ENCODE measurements around the gene MAPT.

Gene MAPT

DNA sequence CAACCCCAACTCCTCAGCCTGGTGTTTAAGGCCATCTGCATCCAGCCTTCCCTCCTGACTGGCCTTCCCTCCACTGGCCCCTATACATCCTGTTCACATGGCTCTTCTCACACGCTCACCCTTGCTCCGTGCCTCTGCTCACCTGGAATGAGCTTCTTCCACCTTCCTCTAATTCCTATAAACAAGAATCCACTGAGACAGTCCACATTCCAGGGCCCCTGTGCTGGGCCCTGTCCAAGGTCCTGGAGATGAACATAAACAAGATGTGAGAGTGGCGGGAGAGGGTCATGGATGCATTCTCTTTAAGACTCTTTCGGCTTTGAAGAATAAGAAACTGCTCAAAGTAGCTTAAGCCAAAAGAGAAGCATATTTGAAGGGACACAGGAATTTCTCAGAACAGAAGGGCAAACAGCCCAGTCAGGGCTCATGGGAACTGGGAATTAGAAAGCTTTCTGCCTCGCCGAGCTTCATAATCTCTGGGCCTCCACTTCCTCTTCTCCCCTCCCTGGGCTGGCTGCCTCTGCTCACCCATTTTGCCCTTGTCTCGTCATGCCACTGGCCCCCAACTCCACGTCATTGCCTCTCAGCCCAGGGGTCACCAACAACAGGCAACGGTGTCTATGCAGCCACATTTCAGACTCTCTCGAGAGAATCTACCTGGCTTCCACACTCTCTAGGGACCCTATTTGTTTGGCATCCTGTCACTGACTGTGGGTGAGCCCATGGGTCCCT, 36.2 kb upstream of the MAPT start:
- TF ChIP-seq RAD21 (IDR thresholded peaks at IDR 0.05; ENCODE audit: low read depth) (0 out of 2 replicates have a peak, but pooled peaks have one; percentile 5), TEAD4 (IDR thresholded peaks at IDR 0.05) (peak; percentile 96), ZBTB7A (IDR thresholded peaks at IDR 0.05; ENCODE audit: low read depth) (no peak), FOXM1 (IDR thresholded peaks at IDR 0.05; ENCODE audit: borderline replicate concordance, low read depth) (no peak), CREB1 (IDR thresholded peaks at IDR 0.05; ENCODE audit: low read depth) (no peak), CEBPB (IDR thresholded peaks at IDR 0.05) (no peak), EP300 (IDR thresholded peaks at IDR 0.05; ENCODE audit: borderline replicate concordance) (no peak), NFIC (IDR thresholded peaks at IDR 0.05) (no peak), TAF1 (IDR thresholded peaks at IDR 0.05; ENCODE audit: low read depth) (no peak), EGR1 (IDR thresholded peaks at IDR 0.05) (no peak)
- TF ChIP-seq, protein P1, sequence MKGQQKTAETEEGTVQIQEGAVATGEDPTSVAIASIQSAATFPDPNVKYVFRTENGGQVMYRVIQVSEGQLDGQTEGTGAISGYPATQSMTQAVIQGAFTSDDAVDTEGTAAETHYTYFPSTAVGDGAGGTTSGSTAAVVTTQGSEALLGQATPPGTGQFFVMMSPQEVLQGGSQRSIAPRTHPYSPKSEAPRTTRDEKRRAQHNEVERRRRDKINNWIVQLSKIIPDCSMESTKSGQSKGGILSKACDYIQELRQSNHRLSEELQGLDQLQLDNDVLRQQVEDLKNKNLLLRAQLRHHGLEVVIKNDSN (IDR thresholded peaks at IDR 0.05) = no peak
- TF ChIP-seq, protein P2, sequence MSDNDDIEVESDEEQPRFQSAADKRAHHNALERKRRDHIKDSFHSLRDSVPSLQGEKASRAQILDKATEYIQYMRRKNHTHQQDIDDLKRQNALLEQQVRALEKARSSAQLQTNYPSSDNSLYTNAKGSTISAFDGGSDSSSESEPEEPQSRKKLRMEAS (IDR thresholded peaks at IDR 0.05) = no peak; the same call in 1 of the 2 replicates
- TF ChIP-seq, protein P3, sequence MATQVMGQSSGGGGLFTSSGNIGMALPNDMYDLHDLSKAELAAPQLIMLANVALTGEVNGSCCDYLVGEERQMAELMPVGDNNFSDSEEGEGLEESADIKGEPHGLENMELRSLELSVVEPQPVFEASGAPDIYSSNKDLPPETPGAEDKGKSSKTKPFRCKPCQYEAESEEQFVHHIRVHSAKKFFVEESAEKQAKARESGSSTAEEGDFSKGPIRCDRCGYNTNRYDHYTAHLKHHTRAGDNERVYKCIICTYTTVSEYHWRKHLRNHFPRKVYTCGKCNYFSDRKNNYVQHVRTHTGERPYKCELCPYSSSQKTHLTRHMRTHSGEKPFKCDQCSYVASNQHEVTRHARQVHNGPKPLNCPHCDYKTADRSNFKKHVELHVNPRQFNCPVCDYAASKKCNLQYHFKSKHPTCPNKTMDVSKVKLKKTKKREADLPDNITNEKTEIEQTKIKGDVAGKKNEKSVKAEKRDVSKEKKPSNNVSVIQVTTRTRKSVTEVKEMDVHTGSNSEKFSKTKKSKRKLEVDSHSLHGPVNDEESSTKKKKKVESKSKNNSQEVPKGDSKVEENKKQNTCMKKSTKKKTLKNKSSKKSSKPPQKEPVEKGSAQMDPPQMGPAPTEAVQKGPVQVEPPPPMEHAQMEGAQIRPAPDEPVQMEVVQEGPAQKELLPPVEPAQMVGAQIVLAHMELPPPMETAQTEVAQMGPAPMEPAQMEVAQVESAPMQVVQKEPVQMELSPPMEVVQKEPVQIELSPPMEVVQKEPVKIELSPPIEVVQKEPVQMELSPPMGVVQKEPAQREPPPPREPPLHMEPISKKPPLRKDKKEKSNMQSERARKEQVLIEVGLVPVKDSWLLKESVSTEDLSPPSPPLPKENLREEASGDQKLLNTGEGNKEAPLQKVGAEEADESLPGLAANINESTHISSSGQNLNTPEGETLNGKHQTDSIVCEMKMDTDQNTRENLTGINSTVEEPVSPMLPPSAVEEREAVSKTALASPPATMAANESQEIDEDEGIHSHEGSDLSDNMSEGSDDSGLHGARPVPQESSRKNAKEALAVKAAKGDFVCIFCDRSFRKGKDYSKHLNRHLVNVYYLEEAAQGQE (IDR thresholded peaks at IDR 0.05; ENCODE audit: low read depth) = peak; percentile 98

DNA sequence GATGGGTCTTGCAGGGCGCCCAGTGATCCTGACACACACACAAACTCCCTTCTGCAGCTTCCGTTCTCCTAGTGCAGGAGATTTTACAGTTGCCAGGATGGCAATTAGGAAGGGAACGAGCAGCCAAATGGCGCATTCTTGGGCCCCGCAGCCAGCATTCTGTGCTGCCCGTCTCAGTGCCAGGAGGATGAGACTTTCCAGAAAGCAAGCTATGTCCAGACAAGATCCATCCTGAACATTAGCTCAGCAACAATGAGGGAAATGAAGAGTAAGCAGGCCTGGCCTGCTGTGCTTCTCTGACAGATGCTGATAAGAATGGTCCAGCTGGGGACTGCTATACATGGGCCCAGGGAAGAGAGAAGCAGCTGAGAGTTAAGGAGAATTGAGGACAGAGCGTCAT, 33.2 kb upstream of the MAPT start:
- TF ChIP-seq ZBTB7A (IDR thresholded peaks at IDR 0.05; ENCODE audit: low read depth) (no peak), CEBPB (IDR thresholded peaks at IDR 0.05) (no peak), TCF12 (IDR thresholded peaks at IDR 0.05; ENCODE audit: low read depth) (no peak), EGR1 (IDR thresholded peaks at IDR 0.05) (no peak)

DNA sequence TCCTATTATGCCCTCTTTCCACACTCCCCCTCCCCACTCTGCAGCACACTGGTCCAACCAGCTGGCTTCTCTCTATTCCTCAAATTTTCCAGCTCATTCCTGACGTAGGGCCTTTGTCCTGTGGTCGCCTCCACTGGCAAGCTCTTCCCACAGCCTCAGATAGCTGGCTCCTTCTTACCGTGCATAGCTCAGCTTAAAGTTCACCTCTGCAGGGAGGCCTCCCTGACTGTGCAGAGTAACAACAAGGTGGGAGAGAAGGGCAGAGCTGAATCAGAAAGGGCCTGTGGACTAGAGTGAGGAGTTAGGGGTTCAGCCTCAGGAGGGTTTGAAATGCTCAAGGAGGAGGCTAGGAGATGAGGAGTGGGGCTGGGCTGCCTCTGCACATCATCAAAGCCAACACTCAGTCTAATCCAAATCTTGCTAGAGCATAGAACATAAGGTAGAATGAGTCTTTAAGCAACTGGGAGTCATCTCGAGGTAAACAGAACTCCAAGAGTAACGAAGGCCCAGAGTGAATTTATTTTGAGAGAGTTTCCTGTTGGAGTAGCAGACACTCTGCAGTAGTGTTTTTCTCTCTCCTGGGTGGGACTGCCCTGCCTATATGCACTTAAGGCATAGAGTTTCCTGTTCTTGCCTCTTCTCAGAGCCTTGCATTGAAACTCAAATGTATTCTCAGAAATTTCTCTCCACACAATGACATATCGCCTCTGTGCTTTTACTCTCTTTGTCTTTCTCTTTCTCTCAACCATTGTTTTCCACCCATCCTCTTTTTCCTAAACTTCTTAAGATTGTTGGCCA, 30.3 kb upstream of the MAPT start:
- TF ChIP-seq ZBTB7A (IDR thresholded peaks at IDR 0.05; ENCODE audit: low read depth) = no peak

DNA sequence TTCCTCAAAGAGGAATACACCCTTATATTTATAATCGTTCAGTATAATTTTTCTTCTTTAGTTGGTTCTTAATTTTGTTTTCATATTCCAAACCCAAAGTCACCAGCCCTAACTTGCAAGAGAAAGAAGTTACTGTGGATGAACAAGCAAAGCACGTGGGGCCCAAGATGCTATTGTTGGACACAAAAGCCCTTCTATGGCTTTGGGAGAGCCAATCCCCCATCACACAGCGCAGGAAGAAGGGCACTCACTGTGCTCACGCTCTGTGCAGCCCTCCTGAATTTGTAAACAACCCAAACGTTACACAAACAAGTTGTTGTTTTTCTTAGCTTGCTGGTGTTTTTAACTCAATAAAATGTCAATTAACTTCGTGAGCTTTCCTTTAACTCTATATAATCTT, 27.2 kb upstream of the MAPT start:
- TF ChIP-seq YY1 (IDR thresholded peaks at IDR 0.05; ENCODE audit: low read depth) = no peak

DNA sequence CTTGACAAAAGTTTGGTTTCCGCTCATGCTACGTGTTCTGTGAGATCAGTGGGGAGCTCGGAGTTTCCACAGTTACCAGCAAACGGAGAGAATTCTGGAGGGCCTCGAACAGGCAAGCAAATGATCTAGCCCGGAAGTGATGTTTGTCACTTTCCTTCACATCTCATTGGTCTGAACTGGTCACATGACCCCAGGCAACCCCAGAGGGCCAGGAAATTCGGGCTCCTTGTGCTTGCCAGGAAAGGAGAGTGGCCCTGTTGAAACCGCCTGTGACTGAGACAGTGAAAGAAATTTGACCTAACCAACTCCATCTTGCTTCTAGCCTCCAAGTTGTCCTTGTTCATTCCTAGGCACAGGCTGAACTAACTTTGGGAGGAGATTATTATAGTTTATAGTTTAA, 26.7 kb upstream of the MAPT start:
- TF ChIP-seq CREB1 (IDR thresholded peaks at IDR 0.05; ENCODE audit: low read depth) = no peak
- TF ChIP-seq, protein P1 (IDR thresholded peaks at IDR 0.05) = peak; percentile 80

DNA sequence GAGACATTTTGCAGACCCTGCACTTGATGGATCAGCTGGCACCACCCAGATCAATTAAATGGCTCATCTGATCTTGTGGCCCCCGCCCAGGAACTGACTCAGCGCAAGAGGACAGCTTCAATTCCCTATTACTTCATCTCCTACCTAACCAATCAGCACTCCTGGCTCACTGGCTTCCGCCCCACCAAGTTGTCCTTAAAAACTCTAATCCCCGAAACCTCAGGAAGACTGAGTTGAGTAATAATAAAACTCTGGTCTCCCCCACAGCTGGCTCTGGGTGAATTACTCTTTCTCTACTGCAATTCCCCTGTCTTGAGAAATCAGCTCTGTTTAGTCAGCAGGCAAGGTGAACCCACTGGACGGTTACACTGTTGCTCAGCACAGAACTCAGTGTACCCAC, 26.1 kb upstream of the MAPT start:
- TF ChIP-seq, protein P1 (IDR thresholded peaks at IDR 0.05) = no peak
- no peak for TF ChIP-seq RAD21 (IDR thresholded peaks at IDR 0.05; ENCODE audit: low read depth)
- no peak for TF ChIP-seq TAF1 (IDR thresholded peaks at IDR 0.05; ENCODE audit: low read depth)
- TF ChIP-seq EGR1 (IDR thresholded peaks at IDR 0.05) = no peak
- no peak for TF ChIP-seq FOXM1 (IDR thresholded peaks at IDR 0.05; ENCODE audit: borderline replicate concordance, low read depth)
- no peak for TF ChIP-seq TEAD4 (IDR thresholded peaks at IDR 0.05)
- no peak for TF ChIP-seq TCF12 (IDR thresholded peaks at IDR 0.05; ENCODE audit: low read depth)
- no peak for TF ChIP-seq YY1 (IDR thresholded peaks at IDR 0.05; ENCODE audit: low read depth)
- TF ChIP-seq CEBPB (IDR thresholded peaks at IDR 0.05) = no peak
- TF ChIP-seq, protein P2 (IDR thresholded peaks at IDR 0.05) = no peak
- TF ChIP-seq NFIC (IDR thresholded peaks at IDR 0.05) = no peak
- no peak for TF ChIP-seq ZBTB7A (IDR thresholded peaks at IDR 0.05; ENCODE audit: low read depth)
- no peak for TF ChIP-seq EP300 (IDR thresholded peaks at IDR 0.05; ENCODE audit: borderline replicate concordance)
- no peak for TF ChIP-seq CREB1 (IDR thresholded peaks at IDR 0.05; ENCODE audit: low read depth)
- TF ChIP-seq, protein P3 (IDR thresholded peaks at IDR 0.05; ENCODE audit: low read depth) = no peak

Measured in Ishikawa (cell line).